ENCODE measurements around the gene SNAPC2.

The SNAPC2 gene

DNA sequence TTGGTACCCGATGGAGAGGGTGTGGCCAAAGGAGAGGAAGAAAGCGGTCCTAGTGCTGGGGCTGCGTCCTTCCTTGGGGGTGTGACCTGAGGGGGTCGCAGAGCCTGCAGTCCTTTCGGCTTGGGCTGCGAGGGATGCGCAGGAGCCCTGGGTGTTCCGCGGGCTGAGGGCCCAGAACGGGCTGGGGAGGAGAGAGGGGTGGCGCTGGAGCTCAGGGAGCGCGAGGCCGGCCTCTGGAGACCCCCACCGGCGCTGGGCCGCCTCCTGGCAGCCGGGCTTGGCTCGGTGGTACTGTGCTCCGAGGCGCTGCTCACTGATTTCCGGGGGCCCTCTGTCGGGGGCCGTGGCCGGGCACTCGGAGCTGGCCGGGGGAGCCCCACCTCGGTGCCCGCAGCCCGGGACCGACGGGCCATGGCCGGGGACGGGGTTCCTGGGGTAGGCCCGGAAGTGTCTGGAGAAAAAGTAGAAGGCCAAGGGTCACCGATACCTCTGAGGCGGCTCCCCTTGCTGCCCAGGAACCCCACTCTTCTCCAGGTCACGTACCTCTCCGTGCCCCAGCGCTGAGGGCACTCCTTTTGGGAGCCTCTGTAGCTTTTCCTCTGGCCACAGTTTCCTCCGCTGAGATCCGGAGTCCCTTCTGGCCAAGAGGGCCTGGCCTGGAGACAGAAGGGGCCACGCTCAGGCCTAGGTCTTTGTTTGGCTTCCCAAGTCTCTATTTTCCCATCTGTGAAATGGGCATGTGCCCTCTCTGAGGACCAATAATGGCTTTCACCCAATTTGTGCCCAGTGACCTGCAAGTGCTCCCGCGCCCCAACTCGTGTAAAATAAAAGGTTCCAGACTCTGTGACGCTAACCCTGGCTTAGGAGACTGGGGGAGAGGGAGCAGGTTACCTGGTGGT, 47.6 kb upstream of the SNAPC2 start:
- peak; percentile 64 for TF ChIP-seq FOXP2 (optimal IDR thresholded peaks at IDR 0.05; ENCODE audit: borderline replicate concordance, extremely low read depth, extremely low read length, insufficient read depth)
- TF ChIP-seq, protein P1, sequence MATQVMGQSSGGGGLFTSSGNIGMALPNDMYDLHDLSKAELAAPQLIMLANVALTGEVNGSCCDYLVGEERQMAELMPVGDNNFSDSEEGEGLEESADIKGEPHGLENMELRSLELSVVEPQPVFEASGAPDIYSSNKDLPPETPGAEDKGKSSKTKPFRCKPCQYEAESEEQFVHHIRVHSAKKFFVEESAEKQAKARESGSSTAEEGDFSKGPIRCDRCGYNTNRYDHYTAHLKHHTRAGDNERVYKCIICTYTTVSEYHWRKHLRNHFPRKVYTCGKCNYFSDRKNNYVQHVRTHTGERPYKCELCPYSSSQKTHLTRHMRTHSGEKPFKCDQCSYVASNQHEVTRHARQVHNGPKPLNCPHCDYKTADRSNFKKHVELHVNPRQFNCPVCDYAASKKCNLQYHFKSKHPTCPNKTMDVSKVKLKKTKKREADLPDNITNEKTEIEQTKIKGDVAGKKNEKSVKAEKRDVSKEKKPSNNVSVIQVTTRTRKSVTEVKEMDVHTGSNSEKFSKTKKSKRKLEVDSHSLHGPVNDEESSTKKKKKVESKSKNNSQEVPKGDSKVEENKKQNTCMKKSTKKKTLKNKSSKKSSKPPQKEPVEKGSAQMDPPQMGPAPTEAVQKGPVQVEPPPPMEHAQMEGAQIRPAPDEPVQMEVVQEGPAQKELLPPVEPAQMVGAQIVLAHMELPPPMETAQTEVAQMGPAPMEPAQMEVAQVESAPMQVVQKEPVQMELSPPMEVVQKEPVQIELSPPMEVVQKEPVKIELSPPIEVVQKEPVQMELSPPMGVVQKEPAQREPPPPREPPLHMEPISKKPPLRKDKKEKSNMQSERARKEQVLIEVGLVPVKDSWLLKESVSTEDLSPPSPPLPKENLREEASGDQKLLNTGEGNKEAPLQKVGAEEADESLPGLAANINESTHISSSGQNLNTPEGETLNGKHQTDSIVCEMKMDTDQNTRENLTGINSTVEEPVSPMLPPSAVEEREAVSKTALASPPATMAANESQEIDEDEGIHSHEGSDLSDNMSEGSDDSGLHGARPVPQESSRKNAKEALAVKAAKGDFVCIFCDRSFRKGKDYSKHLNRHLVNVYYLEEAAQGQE (IDR thresholded peaks at IDR 0.05; ENCODE audit: insufficient read depth in 1 of 2, low read depth in 2 of 2, low read length in 2 of 2): no peak

DNA sequence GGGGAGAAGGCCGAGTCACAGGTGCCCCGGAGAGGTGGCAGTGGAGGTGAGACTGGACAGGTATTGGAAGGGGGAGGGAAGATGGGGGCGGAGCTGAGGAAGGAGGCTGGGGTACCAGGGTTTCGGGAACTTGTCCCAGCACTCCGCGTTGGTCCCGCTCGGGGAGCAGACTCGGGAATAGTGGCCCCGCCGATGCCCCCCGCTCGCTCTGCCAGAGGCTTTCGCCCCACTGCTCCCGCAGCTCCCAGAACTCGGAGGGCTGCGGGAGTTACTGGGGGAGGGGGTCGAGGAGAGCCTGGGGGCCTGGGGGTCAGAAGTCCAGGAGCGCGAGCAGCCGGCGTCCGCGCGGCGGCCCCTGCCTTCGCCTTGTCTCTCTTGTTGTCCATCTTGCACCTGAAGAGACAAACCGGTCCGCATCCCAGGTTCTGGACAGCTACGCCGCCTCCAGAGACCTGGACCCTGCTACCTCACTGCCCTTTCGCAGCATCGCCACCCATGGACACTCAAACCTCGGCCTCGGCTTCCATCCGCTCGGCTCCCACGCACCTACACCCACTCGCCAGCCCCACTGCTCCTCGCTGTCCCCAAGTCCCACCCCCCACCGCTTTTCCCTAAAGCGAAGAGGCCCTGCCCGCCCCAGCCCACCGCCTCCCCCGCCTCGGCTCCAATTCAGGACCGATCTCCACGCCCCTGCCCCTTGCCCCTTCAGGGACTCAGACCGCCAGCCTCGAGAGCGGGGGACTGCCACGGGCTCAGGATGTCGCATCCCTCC, 46.6 kb upstream of the SNAPC2 start:
- TF ChIP-seq SIN3A (IDR thresholded peaks at IDR 0.05; ENCODE audit: borderline replicate concordance, insufficient read depth, low read length) (no peak), FOXP2 (optimal IDR thresholded peaks at IDR 0.05; ENCODE audit: borderline replicate concordance, extremely low read depth, extremely low read length, insufficient read depth) (no peak), TAF1 (IDR thresholded peaks at IDR 0.05; ENCODE audit: borderline replicate concordance, insufficient read depth, low read length) (no peak), POLR2AphosphoS5 (IDR thresholded peaks at IDR 0.05; ENCODE audit: low read depth, low read length) (no peak)
- TF ChIP-seq, protein P1 (IDR thresholded peaks at IDR 0.05; ENCODE audit: insufficient read depth in 1 of 2, low read depth in 2 of 2, low read length in 2 of 2): no peak

DNA sequence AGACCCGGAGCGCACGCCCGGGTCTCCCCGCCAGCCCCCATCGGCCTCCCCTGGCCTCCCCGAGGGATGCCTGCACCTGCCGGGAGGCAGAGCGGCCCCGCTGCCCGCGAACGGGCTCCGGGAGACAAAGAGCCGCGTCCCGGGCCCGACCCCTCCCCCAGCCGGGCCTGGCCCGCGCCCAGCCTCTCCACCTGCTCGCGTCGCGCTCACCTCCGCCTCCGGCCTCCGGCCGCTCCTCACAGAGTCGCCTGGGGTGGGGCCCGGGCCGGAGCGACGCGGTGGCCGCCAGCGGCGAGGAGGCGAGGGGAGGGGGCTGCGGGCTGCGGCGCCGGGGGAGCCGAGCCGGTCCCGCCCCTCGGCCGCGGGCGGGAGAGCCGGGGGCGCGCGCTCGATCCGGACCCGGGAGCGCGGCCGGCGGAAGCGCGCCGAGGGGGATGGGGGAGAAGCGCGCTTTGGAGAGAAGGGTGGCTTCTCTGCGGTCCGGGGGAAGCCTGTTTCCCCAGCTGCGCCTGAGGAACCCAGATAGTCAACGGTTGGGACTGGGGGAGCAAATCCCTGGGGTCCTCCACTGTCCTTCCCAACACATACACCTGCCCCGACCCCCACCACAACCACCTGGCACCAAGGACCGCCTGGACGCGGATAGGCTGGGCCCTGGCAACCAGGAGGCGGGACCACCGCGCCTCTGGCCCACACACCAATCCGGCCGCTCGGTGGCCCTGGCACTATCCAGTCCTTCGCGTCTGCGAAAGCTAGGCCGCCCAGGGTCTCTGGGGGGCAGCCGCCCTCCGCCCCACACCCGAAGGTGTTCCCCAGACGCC, 45.9 kb upstream of the SNAPC2 start, which contains the start of gene PRR36:
Gene PRR36 (minus strand): TSS at position 315 of the 821 bp plus-strand sequence. CDS start 701 bp downstream, outside the sequence.
- no peak for TF ChIP-seq POLR2AphosphoS5 (IDR thresholded peaks at IDR 0.05; ENCODE audit: low read depth, low read length)
- TF ChIP-seq, protein P1 (IDR thresholded peaks at IDR 0.05; ENCODE audit: insufficient read depth in 1 of 2, low read depth in 2 of 2, low read length in 2 of 2): no peak
- no peak for TF ChIP-seq SIN3A (IDR thresholded peaks at IDR 0.05; ENCODE audit: borderline replicate concordance, insufficient read depth, low read length)
- TF ChIP-seq FOXP2 (optimal IDR thresholded peaks at IDR 0.05; ENCODE audit: borderline replicate concordance, extremely low read depth, extremely low read length, insufficient read depth): no peak
- no peak for TF ChIP-seq TAF1 (IDR thresholded peaks at IDR 0.05; ENCODE audit: borderline replicate concordance, insufficient read depth, low read length)

DNA sequence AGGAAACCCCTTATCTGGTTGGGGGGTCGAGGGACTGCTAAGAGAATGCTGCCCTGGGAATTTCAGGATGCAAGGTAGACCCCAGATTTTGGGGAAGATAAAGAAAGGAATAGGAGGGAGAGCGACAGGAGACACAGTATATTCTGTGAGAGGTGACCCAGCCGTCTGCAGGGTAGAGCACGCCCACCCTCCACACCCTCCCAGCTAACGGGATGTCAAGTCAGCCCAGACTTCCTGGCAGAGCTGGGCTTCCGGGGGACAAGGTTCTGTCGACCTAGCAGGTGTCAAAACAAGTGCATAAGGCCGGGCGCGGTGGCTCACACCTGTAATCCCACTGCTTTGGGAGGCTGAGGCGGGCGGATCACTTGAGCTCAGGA, 45.3 kb upstream of the SNAPC2 start:
- TF ChIP-seq SIN3A (IDR thresholded peaks at IDR 0.05; ENCODE audit: borderline replicate concordance, insufficient read depth, low read length) (no peak), POLR2AphosphoS5 (IDR thresholded peaks at IDR 0.05; ENCODE audit: low read depth, low read length) (no peak), FOXP2 (optimal IDR thresholded peaks at IDR 0.05; ENCODE audit: borderline replicate concordance, extremely low read depth, extremely low read length, insufficient read depth) (no peak)
- TF ChIP-seq, protein P1 (IDR thresholded peaks at IDR 0.05; ENCODE audit: insufficient read depth in 1 of 2, low read depth in 2 of 2, low read length in 2 of 2): no peak

Data from PFSK-1 (cell line).